Measurements from ENCODE around the gene ATP5ME.

ATP5ME gene

GRCh38 chr4:633406-633805, 40.7 kb downstream of the ATP5ME start:
- no peak for DNase-seq (ENCODE audit: low spot score)

GRCh38 chr4:632926-633325, 41.1 kb downstream of the ATP5ME start:
- DNase-seq (ENCODE audit: low spot score), result no peak

DNA sequence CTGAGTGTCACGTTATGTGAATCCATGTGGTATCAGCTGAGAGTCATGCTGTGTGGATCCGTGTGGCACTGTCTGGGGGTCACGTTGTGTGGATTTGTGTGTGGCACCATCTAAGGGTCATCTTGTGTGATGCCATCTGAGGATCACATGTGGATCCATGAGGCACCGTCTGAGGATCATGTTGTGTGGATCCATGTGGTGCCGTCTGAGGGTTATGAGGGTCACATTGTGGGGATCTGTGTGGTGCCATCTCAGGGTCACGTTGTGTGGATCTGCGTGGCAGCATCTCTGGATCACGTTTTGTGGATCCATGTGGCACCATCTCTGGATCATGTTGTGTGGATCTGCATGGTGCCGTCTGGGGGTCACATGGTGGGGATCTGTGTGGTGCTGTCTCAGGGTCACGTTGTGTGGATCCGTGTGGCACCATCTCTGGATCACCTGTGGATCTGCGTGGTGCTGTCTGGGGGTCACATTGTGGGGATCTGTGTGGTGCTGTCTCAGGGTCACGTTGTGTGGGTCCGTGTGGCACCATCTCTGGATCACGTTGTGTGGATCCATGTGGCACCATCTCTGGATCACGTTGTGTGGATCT, 41.8 kb downstream of the ATP5ME start:
- no peak for DNase-seq (ENCODE audit: low spot score)

- DNase-seq (ENCODE audit: low spot score), result no peak
These were observed 43.4 kb downstream of the ATP5ME start for GRCh38 chr4:630656-631055.

DNA sequence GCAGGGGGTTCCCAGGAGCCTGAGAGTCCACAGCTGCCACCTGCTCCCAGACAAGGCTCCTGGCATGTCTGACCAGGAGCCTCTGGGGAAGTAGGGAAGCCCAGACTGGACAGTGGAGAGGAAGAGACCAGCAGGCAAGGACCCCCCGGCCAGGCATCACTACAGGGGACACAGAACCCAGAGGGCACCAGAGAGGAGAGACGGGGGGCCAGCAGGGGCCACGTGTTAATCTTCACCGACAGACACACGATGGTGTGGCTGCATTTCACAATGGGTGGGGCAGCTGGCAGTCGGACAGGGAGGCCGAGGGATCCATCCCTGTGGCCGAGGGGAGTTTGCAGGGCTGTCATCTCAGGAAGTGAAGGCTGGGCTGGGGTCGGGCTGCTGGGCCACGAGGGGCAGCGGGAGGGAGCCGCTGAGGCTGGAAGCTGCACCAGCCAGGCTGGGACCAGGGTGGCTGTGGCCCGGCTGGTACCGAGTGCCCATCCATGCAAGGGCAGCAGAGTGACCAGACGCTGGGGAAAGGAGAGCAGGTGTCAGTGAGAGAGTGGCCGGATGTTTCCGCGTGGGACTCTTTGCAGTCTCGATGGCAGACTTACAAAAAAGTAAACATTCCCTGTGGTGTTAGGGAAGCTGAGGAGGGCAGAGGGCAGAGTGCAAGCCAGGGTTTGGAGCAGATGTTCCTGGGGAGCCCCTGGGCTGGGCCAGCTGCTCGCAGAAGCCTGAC, 44.0 kb downstream of the ATP5ME start:
- DNase-seq (ENCODE audit: low spot score), result no peak

- DNase-seq (ENCODE audit: low spot score), result no peak
These were observed 44.5 kb downstream of the ATP5ME start for GRCh38 chr4:629636-629914.

- DNase-seq (ENCODE audit: low spot score), result no peak
These were observed 45.0 kb downstream of the ATP5ME start for GRCh38 chr4:628821-629635.

GRCh38 chr4:628311-628741, 45.8 kb downstream of the ATP5ME start:
- DNase-seq (ENCODE audit: low spot score), result no peak

DNA sequence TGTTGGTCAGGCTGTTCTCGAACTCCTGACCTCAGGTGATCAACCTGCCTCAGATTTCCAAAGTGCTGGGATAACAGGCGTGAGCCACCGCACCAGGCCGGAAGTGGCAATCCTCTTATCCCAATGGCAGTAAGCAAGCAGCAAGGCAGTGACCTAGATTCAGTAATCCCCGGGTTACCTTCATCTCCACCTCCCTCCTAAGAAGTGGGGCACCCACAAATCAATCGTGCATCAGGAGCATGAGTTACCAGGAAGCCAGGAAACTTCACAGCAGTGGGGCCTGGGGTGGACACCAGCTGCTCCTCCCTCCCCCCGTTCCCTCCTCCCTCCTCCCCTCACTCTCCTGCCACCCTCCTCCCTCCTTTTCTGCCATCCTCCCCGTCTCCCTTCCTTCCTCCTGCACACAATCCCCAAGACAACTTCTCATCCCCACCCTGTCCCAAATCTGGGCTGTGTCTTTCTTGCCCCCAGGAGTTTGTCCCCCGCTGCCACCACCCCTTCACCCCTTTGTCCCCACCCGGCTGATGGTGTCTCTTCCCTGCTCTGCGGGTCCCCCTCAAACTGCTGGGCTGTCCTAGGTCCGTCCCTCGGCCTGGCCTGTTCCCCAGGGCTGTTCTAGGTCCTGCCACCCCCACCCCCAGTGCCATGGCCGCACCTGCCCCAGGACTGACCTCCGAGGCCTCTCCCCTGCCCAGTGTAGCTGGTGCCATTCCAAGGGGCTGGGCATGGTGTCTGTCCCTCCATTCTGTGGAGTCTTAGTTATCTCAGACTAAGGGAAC, 46.5 kb downstream of the ATP5ME start:
- DNase-seq (ENCODE audit: low spot score), result no peak

GRCh38 chr4:626201-627091, 47.6 kb downstream of the ATP5ME start:
- DNase-seq (ENCODE audit: low spot score), result no peak

- DNase-seq (ENCODE audit: low spot score), result no peak
These were observed 48.4 kb downstream of the ATP5ME start for GRCh38 chr4:625631-626161.

DNA sequence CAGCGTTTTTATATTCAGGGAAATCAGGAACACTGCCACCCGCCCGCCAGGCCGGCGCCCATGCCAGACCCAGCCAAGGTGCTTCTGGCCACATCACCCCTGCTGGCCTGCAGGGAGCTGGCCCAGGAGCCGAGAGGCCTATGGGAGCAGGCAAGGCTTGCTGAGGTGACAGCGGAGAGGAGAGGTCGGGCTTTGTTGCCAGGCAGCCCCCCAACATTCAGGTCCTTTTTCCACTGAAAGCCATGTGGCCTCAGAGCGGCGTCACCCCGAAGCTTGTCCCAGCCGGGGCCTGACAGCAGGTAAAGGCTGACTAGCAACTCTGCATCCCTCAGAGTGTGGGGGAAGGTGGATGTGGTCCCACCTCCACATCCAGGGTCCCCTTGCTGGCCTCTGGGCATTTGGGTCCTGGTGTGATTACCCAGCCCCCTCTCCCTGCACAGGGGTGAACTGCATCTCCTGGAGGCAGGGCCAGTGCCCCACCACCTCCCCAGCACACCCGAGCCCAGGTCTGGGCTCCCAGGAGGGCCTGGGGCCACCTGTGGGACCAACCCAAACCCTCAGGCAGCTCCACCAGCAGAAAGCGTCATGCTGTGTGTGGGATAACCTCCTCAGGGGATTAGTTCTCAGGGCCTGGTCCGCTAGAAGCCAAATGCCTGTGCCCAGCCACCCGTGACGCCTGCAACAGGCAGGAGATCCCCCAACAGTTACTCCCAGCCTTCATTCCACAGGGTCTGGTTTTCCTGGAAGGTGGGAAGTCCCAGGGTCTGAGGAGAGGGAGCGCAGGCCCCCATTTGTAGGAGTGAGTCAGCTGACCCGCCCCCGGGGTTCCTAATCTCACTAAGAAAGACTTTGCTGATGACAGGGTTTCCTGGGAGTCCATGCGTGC, 49.1 kb downstream of the ATP5ME start, which contains the start of gene PDE6B:
Gene PDE6B, plus strand, starts transcription at position 869 of the 886 bp plus-strand sequence. CDS start 54 bp downstream, outside the sequence.
- DNase-seq (ENCODE audit: low spot score), result no peak

GRCh38 chr4:623914-624566, 50.0 kb downstream of the ATP5ME start:
- DNase-seq (ENCODE audit: low spot score), result no peak

- DNase-seq (ENCODE audit: low spot score), result no peak
These were observed 50.8 kb downstream of the ATP5ME start for GRCh38 chr4:622996-623913.
